Stimulated activated CD4-positive, alpha-beta T cell treated with anti-CD3 and anti-CD28 coated beads, Interleukin-12 subunit alpha, Interleukin-12 subunit beta, amount 100 ng/mL, for 4 hours (primary cell): ENCODE measurements around the gene SREK1.
"Not testable (repeated sequence)": the region's sequence is repeated elsewhere in the genome, so short reads cannot be mapped to it uniquely, and the experiment has no call there.

Experiments used
- DNase-seq: peaks from one replicate; pipeline ENCODE4 v3.0.0-alpha.2; 2020

Gene SREK1

DNA sequence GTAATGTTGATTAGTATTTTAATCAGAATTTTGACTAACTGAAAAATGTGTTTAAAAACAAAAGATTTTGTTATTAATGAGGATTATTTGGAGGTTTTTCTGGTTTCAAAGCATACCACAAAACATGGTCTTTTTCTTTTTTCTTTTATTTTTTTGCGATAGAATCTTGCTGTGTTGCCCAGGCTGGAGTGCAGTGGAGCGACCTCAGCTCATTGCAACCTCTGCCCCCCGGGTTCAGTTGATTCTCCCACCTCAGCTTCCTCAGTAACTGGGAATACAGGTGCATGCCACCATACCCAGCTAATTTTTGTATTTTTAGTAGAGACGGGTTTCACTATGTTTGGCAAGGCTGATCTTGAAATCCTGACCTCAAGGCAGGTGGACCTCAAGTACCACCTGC is 24.1 kb downstream of the SREK1 start:
- no peak for DNase-seq

DNA sequence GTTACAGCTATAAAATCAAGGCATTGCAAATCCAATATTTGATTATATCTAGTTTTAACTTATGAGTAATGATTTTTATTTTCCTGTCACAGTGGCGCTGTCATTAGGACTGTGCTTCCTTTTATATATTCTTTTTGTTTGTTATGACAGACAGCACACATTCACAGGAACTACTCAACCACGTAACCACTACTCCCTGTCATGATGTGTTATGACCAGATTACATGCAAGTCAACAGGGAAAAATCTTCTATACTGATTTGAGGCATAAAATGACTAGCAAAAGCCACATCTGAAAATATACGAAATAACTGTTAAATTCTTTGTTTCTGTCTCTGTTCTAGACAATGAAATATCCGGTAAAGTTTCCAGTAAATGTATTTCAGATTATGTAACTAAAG is 25.4 kb downstream of the SREK1 start:
- no peak for DNase-seq

DNA sequence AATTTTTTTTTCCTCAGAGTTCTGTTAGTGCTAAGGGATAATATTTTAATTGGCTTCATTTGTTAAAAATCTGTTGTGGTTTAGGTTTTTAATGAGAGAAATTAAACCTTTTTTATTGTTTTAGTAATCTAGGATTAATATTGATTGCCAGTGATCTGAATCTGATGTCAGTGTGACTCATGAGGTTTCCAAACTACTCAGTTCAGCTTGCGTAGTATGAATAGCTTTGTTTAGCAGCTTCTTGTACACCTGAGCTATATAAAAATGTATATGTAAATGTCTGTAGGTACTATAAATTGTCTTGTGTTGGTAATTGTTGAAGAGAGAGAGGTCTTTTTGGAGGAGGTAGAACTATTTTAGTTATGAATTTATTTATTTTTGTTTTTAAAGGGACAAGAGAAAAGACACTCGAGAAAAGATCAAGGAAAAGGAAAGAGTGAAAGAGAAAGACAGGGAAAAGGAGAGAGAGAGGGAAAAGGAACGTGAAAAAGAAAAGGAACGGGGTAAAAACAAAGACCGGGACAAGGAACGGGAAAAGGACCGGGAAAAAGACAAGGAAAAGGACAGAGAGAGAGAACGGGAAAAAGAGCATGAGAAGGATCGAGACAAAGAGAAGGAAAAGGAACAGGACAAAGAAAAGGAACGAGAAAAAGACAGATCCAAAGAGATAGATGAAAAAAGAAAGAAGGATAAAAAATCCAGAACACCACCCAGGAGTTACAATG is 26.3 kb downstream of the SREK1 start:
- DNase-seq, result no peak

DNA sequence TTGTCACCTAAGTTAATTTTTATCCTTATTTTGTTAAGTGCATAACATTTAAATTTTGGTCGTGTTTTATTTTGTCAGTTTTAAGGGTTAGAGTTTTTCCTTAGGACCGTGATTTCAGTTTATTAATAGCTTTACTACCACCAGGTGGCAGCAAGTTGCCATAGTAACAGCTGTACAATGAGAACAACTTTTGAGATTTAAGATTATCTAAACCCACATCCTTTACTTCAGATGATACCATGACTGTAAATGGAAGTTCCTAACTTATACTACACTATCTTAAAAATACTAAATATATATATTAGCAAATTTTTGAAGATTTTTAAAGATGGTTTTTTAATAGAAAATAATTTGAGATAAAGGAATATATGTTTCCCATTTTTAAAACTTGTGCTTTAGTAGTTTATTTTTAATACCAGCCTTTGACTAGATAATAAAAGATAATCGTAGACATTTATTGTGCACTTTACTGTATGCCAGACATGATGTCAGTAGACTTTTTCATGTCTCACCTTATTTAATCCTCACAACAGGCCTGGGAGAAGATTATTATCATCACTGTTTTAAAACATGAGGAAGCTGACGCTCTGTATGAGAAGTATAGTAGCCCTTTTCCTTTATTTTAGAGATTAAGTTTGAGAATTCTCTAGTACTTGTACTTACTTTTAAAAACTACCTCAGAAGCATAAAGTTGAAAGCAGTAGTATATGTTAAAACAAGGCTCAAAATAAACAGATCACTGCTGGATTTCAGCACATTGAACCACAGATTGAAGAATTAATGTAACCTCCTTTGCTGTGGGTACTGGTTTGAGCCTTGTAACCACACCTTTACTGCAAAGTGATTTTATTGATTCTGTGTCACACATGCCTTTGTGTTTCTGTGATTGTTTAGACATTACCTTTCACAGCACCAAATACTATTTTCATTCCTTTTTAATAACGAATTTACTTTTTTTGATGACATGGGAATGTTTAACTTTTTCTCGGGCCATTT is 27.5 kb downstream of the SREK1 start:
- DNase-seq, result peak; percentile 21

DNA sequence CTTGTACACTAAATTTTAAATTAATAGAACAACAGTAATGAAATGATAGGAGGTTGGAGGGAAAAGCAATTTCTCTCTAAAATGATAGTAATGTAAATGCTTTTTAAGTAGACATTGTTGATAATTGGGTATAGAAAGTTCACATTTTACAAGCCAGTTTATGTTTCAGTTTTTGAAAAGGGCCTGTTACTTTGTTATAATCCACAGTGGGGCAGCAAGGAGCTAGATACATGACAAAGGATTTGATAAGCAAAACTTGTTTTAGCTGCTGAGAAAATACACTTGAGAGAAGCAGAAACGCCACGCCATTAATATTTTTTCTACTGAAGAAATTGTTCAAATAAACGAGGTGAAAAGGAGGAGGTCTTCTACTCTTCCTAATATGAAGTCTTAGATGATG is 30.2 kb downstream of the SREK1 start:
- DNase-seq, result no peak

DNA sequence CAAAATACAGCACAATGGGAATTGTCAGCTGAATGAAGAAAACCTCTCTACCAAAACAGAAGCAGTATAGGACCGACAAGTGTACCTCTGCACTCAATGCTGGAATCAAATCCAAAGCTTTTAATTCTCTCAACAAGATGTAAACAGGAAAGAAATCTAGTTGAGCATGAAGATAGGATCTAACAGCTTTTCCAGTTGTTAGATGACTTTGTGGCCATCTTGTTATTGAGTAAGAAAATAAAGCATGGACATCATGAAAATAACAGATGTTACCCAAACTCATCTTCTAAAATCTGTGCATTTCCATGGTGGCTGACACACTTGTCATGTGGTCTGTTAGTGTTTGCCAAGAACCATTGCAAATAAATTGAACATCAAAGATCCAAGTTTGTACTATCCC is 34.7 kb downstream of the SREK1 start:
- DNase-seq, result no peak

DNA sequence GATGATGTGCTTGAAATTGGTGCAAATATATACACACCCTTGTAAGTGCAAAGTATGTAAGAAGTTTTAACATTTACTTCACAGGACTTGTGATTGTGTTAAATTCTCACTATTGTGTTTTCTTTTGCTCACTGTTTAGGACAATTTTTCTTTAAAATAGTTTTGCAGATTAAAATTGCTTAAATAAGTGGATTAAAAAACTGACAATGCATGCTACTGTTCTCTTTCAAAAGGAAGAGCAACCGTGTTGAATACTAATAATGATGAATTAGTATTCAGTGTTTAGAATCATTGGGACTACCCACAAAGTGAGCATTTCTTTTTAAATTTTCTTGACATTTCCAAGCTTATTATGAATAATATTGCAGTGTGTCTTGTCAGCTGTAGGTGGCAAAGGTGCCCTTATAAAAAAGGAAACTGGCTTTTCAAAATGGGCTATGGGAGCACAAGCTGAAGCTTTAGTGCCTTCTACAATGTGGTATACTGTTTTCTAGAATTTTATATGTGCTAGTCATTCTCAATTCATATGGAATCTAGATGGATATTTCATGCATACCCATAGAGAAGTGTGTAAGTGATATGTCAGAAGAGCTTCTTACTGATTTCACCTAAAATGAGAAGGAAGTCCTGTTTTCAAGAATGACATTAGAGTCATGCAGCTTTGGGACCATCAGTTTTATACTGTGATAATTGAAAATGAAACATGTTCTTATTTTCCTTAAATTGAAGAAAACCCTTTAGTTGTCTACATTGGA is 35.4 kb downstream of the SREK1 start:
- DNase-seq, result no peak

DNA sequence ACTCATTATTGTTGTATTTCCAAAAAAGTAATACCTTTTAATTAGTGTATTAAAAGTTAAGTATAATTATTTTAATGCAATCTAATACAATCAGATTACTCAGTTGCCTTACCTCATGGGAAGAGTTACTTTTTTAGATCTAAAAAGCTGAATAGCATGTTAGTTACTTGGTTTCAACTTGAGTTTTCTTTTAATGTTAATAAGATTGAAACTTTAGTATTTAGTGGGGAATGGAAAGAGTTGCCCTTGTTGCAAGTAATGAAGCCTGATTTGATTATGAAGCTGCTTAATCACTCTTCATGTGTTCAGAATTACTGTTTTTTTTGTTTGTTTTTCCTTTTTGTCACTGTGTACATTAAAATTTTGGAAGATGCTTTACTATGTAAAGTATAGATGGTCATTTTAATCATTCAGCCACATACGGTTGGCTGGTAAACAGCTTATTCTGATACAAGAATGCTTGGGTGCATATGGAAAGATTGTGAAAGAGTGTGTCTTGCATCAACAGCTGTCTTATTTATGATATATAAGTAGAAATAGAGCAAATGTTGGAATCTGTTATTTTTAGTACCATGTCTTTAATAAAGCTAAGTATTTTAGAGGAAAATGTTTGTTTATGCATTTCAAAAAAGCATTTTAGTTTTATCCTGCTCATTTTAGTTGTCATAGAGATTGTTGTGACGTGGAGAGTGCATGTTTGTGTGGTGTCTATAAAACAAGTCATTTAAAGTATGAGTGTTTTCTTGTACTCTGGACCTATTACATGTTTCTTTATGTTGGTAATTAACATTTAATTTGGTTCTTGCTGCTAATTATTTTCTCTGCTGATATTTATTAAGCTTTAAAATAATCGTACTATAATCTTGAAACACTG is 36.4 kb downstream of the SREK1 start:
- DNase-seq, result no peak

DNA sequence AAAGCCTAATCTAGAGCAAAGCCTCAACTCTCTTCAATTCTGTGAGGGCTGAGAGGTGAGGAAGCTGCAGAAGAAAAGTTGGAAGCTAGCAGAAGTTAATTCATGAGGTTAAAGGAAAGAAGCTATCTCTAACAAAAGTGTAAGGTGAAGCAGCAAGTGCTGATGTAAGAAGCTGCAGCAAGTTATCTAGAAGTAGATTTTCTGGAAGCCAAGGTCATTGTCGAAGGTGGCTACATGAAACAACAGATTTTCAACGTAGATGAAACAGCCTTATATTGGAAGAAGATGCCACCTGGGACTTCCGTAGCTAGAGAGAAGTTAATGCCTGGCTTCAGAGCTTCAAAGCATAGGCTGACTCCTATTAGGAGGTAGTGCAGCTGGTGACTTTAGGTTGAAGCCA is 42.0 kb downstream of the SREK1 start:
- DNase-seq, result no peak

DNA sequence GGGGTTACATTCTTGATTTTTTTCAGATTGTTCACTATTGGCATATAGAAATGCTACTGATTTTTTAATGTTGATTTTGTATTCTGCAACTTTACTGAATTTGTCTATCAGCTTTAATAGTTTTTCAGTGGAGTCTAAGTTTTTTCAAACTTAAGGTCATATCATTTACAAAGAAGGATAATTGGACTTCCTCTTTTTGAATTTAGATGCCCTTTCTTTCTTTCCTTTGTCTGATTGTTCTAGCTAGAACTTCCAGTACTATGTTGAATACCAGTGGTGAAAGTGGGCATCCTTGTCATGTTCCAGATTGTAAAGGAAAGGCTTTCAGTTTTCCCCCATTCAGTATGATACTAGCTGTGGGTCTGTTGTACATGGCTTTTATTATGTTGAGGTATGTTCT is 49.3 kb downstream of the SREK1 start:
- no peak for DNase-seq

DNA sequence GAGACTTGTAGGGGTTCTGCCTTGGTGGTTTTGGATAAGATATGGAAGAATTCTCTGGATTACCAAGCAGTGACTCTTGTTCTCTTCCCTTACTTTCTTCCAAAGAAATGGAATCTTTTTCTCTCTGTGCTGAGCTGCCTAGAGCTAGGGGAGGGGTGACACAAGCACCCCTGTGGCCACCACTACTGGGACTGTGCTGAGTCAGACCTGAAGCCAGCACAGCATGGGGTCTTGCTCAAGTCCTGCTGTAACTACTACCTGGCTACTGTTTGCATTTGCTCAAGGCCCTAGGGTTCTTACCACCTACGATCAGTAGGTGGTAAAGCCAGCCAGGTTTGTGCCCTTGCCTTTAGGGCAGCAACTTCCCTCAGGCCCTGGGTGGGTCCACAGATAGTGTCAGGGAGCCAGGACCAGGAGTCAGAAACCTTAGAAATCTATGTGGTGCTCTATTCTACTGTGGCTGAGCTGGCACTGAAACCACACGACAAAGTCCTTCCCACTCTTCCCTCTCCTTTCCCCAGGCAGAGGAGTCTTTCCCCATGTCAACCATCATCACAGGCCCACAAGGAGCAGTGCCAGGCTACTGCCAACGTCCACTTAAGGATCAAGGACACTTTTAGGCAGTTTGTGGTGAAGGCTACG is 53.8 kb downstream of the SREK1 start:
- no peak for DNase-seq

DNA sequence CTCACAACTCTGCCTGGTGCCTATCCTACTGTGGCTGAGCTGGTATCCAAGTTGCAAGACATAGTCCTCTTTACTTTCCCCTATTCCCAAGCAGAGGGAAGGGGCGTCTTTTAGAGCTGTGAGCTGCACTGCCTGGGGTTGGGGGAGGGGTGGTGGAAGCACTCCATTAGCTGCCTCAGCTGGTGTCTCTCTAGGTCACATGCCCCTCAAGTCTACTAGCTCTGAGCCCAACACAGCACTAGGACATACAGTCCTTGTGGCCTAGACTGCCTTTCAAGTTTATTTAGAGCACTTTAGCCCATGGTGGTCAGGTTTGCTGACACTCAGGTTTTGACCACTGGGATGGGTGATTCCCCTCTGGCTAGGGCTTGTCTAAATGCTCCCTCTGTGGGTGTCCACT is 54.7 kb downstream of the SREK1 start:
- no peak for DNase-seq

DNA sequence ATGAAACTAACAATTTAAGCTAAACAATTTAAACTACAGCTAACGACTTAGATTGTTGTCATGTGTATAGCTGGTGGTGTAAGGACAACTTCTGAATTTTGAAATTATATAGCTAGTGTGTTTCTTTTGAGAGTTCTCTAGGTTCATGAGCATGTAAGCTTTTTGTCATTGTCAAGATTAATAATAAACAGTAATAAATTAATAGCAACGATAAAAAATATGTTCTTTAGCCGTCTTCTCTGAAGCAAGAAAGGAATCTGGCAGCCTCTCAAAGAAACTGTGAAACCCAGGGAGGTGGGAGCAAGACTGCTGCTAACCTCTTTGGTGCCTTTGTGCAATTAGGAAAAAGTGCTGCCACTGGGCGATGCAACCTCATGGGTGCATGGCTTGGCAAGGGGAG is 59.4 kb downstream of the SREK1 start:
- no peak for DNase-seq

DNA sequence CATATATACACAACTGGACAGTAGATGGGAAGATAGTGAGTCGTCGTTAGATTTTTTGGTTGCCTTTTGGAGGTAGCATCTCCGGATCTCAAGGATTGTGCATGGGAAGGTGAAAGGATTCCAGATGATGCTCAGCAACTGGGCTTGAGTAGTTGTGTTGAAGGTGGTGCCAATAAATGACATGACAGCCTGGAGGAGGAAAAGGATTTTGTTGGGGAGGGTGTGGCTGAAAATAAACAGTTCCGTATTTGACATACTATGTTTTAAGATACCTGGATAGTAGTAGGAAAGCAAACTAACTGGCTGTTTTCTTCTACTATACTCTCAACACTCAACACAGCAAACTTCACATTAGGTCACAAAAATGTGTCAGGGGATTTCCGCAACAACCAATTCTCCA is 62.4 kb downstream of the SREK1 start:
- no peak for DNase-seq

DNA sequence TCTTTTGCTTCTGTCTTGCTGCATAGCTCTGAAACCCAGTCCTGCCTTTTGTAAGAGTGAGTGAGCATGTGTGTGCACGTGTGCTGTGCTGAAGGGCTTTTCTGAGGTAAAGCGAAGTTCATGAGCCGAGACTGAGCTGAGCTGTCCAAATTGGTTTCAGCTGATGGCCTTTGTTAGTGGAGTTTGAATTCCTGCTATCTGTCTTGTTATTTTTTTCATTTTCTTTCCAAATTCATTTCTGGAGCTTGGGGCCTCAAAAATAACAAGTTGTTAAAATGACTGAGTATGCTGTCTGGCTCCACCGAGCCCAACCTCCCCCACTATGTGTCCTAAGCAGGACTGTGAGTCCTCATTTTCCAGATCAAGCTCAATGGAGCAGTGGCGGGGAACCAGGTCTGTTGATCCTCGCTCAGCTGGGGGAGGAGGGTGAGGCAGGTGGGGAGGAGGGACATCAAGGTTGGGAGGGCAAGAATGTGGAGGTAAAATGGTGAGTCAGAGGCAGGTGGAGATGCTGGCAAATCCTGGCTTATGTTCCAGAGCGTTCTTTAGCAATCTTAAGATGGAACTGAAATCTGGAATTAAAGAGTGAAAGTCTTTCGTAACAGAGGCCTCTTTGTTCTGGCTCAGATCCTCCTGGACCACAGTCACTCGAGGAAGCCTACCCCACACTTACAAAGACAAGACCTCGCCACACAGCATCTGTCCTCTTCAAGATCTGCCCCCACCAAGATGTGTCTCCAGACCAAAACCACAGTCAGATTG is 63.9 kb downstream of the SREK1 start:
- no peak for DNase-seq

DNA sequence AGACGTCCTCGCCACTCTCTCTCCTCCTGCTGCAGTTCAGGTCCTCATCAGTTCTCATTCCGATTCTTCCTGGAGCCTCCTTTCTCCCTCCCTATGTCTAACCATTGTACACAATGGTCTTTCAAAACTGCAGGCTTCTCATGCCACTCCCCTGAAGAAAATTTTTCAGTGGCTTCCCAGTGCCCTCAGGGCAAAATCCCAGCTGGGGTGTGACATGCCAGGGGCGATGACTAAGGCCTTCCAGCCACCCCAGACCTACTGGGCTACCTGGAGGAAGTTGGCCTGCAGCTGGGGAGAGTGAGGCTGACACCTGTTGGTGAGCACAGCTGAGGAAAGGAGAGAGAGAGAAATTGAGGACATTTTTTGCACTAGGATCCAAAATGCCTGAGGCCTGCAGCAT is 65.2 kb downstream of the SREK1 start:
- DNase-seq, result no peak

DNA sequence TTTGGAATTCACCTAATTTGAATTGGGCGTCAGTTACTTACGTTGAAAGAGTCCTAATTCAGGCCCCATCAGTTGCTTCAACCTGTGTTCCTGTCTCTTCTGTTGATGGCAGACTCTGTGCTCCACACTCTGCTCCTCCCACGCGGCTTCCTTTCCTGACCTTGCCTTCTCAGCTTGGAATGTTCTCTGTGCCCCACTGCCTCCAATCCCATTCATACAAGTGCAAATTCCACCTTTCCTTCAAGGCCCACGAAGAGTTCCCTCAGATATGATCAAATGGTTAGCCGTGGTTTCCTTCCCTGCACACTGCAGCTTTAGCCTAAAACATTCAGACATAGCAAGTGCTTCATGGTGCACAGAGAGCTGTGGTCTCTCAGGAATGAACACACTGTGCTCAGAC is 65.7 kb downstream of the SREK1 start:
- DNase-seq, result no peak

DNA sequence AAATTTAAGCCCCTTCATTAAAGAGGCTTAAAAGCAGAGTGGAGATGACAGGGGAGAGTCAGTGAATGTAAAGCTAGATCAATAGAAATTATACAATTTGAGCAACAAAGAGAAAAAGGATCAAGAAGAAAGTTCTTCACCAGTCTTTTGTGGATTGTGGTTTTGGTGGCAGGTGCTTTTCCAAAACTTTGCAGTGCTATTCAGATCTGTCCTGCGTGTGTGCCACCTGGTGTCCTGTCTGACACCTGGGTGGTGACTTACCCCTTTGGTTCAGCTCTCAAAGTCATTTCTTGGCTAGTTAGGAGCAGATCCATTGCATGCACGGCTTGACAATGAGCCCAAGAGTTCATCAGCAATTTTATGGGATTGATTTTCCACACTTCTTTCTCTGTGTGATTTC is 69.4 kb downstream of the SREK1 start:
- DNase-seq, result no peak

DNA sequence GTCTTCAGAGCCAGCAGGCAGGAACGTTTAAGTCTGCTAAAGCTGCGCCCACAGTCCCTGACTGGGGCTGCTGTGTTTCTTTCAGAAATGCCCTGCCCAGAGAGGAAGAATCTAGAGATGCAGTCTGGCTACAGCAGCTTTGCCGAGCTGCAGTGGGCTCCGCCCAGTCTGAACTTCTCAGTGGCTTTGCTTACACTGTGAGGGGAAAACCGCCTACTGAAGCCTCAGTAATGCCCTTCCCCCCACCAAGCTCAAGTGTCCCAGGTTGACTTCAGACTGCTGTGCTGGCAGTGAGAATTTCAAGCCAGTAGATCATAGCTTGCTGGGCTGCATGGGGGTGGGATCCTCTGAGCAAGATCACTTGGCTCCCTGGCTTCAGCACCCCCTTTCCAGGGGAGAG is 78.4 kb downstream of the SREK1 start:
- DNase-seq, result no peak

DNA sequence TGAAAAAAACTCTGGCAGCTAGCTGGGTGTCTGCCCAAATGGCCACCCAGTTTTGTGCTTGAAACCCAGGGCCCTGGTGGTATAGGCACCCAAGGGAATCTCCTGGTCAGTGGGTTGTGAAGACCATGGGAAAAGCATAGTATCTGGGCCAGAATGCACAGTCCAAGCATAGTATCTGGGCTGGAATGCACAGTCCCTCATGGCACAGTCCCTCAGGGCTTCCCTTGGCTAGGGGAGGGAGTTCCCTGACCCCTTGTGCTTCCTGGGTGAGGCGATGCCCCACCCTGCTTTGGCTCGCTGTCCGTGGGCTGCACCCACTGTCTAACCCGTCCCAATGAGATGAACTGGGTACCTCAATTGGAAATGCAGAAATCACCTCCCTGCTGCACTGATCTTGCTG is 78.8 kb downstream of the SREK1 start:
- DNase-seq, result not testable (repeated sequence)

DNA sequence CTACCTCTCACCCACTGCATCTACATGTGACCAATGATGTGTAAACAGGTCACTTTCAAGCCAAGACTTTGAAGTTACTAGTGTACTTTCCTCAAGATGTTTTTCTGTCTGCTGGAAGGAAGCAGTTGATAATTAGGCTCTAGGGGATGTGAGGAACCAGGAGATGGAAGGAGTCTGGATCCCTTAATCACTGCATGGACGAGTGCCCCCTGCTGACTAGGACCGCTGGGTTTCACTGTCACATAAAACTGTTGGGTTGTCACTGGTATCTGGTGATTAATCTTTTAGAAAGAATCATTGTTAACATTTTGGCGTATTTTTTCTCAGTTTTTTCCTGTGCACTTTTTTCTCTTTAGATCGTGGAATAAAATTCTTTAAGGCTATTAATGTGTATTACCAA is 79.5 kb downstream of the SREK1 start:
- DNase-seq, result no peak
